NCI-H146 treated with DMSO at 0.1 percent for 48 hours (cell line): ENCODE measurements around the gene GAL3ST3.
"Not testable (repeated sequence)": the region's sequence is repeated elsewhere in the genome, so short reads cannot be mapped to it uniquely, and the experiment has no call there.

Experiments used
- DNase-seq: peaks from one replicate; lab custom pipeline; 2025; ENCODE audit not compliant: unreplicated experiment; lab: John Stamatoyannopoulos, UW

Gene GAL3ST3

GRCh38 chr11:66014804-66015453 is 34.0 kb downstream of the GAL3ST3 start:
- DNase-seq: no peak

GRCh38 chr11:66013762-66014100 is 35.2 kb downstream of the GAL3ST3 start:
- DNase-seq: no peak

DNA sequence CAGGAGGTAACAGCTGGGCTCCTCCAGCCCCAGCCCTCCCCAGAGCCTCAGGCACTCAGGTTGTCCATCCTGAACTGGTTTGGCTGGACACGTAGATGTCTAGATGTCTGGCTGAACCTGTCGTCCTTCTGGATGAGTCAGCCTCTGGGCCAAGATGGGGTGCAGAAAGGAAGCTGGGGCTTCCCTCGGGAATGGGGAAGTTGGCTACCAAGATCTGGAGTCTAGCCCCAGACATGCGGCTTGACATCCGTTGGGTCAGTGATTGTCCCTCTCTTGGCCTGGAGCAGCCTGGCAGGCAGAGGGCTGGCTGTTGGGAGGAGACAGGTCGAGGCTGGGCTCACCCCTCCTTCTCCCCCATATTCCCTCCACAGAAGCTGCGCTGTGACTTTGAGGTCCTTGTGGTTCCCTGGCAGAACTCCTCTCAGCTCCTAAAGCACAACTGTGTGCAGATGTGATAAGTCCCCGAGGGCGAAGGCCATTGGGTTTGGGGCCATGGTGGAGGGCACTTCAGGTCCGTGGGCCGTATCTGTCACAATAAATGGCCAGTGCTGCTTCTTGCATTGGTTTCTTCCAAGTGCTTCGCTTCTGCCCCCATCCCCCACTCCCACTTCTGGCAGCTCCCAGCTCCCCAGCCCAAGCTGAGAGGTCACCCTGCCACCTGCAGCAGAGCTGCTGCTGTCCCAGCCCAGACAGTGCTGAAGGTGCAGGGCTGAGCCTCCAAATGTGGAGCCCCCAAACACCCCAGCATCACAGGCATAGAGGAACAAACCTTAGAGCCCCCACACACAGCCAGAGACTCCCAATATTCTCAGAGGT is 35.8 kb downstream of the GAL3ST3 start:
- DNase-seq: no peak

- no peak for DNase-seq
Measured at GRCh38 chr11:66012371-66012945, 36.5 kb downstream of the GAL3ST3 start.

- no peak for DNase-seq
Measured at GRCh38 chr11:66011785-66012303, 37.1 kb downstream of the GAL3ST3 start, which contains the start of gene CST6. Gene CST6, plus strand, starts transcription at chr11:66012008. Its CDS starts 37 bp downstream, at chr11:66012045.

- DNase-seq: no peak
Measured at GRCh38 chr11:66011239-66011784, 37.6 kb downstream of the GAL3ST3 start.

- not testable (repeated sequence) for DNase-seq
Measured at GRCh38 chr11:66010036-66010435, 38.9 kb downstream of the GAL3ST3 start.

DNA sequence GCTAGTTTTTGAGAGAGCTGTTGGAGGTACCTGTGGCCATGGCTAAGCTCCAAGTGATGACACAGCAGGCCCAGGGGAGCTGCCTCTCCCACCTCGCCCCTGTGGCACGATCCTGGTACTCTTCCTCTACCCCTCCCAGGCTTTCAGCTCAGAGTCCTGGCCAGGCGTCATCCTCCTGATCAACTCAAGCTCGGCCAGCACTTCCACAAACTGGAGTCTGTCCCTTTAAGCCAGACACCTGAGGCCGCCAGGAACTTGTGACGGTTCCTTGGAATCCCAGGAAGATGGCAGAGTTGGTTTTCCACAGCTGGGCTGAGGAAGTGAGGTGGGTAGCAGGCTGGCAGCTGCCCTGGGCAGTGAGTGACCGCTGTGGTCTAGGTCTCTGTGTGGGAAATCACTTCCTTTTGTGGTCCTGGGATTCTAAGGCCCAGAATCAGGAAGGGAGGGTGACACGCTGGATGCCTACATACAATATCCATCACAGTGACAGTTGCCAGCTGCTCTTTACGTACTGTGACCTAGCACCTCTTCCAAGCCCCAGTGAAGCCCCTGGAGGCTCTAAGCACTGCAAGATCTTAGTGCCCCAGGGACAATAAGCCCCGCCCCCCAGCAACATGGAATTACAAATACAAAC is 40.4 kb downstream of the GAL3ST3 start:
- no peak for DNase-seq

GRCh38 chr11:66008095-66008467 is 40.9 kb downstream of the GAL3ST3 start:
- no peak for DNase-seq

DNA sequence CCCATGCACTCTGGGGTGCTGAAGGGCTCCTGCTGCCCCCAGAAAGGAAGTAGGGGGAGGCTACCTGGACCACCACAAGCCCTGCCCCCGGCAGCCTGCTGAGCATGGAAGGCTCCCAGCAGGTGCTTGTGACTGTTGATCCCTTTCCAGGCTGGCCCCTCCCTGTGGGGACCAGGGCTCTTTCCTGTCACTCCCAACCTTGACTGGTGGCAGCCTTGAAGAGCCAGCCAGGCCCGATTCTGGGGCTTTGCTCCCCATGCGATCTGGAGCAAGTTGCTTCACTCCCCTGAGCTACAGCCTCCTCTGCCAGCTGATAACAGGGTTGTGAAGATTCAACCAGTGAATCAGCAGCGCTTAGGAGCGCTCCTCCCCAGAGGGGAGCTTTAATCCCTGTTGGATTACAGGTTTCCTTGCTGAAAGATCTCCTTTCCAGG is 41.7 kb downstream of the GAL3ST3 start:
- DNase-seq: no peak

GRCh38 chr11:66006891-66007176 is 42.1 kb downstream of the GAL3ST3 start:
- no peak for DNase-seq

GRCh38 chr11:66006134-66006890 is 42.6 kb downstream of the GAL3ST3 start:
- DNase-seq: no peak

DNA sequence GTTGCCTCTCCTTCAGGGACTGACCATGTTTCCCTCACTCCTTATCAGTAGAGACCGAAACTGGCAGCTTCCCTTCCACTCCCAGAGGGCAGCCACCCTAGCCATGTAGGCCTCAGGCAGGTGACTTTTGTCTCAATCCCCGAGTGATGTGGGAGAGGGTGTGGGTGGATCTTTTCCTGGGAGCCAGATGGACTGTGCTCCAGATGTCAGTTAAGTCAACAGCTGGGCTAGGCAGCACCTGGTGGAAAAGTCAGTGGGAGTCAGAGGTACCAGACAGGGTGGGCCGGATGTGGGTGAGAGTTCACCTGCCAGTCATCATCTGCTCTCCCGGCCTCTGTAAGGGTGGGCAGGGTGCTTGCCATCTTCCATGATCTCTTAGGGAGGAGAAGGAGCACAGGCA is 44.8 kb downstream of the GAL3ST3 start:
- DNase-seq: no peak

DNA sequence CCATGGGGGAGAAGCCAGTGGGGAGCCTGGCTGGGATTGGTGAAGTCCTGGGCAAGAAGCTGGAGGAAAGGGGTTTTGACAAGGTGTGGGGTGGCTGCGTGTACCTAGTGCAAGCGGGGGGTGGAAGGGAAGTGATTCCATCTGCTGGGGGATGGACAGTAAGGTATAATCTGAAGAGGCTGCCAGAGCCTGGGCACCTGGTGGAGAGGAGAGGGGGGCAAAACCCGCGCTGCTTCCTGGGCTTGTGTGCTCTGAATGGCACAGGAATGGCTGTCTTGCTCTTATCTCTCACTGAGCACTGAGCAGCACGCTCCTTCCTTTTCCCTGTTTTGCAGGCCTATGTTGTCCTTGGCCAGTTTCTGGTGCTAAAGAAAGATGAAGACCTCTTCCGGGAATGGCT is 45.7 kb downstream of the GAL3ST3 start:
- no peak for DNase-seq

- no peak for DNase-seq
Measured at GRCh38 chr11:66002648-66003225, 46.2 kb downstream of the GAL3ST3 start.

GRCh38 chr11:66001942-66002647 is 46.9 kb downstream of the GAL3ST3 start, which contains the start of the genes BANF1 and EIF1AD:
Gene BANF1, plus strand, starts transcription at chr11:66002503. Its CDS starts 748 bp downstream, at chr11:66003251.
Gene EIF1AD, minus strand, starts transcription at chr11:66002157. Its CDS starts 1,768 bp downstream, at chr11:66000389.
- DNase-seq: peak; percentile 96

GRCh38 chr11:65997286-65997685 is 51.7 kb downstream of the GAL3ST3 start:
- DNase-seq: no peak

DNA sequence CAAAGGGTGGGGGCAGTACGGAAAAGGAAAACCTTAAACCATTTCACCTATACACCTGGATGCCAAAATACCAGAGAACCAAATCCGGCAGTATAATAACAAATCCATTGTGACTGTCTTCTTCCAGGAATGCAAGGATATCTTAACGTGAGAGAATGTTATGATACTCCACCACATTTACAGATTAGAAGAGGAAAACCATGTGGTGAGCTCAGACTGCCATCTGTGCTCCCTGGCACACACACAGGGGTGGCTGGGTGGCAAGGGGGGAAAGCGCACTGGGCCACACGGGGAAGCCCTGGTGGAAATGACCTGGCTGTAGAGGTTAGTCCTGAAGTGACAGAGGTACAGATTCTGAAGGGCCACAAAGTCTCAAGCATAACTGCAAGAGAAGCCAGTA is 56.9 kb downstream of the GAL3ST3 start:
- no peak for DNase-seq
